ENCODE results near the gene POLR2C.
"Not testable (repeated sequence)": the region's sequence is repeated elsewhere in the genome, so short reads cannot be mapped to it uniquely, and the experiment has no call there.

Gene POLR2C

GRCh38 chr16:57462209-57462977, at the start of gene POLR2C:
TSS of gene POLR2C (plus strand) at chr16:57462679. CDS start at chr16:57462725, 46 bp downstream.
- DNase-seq, result peak; percentile 95

GRCh38 chr16:57413301-57413730, 49.2 kb upstream of the POLR2C start:
- no peak for DNase-seq

GRCh38 chr16:57413733-57414132, 48.7 kb upstream of the POLR2C start:
- DNase-seq, result no peak

GRCh38 chr16:57416084-57416483, 46.4 kb upstream of the POLR2C start:
- no peak for DNase-seq

GRCh38 chr16:57419506-57419905, 43.0 kb upstream of the POLR2C start:
- DNase-seq, result no peak

- no peak for DNase-seq
Measured at GRCh38 chr16:57422026-57422944, 40.2 kb upstream of the POLR2C start.

- no peak for DNase-seq
Measured at GRCh38 chr16:57423152-57423551, 39.3 kb upstream of the POLR2C start.

- DNase-seq, result no peak
Measured at GRCh38 chr16:57424583-57424982, 37.9 kb upstream of the POLR2C start.

- DNase-seq, result no peak
Measured at GRCh38 chr16:57426356-57426755, 36.1 kb upstream of the POLR2C start.

GRCh38 chr16:57427307-57427706, 35.2 kb upstream of the POLR2C start:
- DNase-seq, result no peak

- DNase-seq, result no peak
Measured at GRCh38 chr16:57427824-57428223, 34.7 kb upstream of the POLR2C start.

GRCh38 chr16:57430955-57431354, 31.5 kb upstream of the POLR2C start:
- DNase-seq, result no peak

- DNase-seq, result no peak
Measured at GRCh38 chr16:57432505-57432904, 30.0 kb upstream of the POLR2C start.

GRCh38 chr16:57432989-57433388, 29.5 kb upstream of the POLR2C start:
- no peak for DNase-seq

GRCh38 chr16:57434003-57434402, 28.5 kb upstream of the POLR2C start:
- no peak for DNase-seq

- DNase-seq, result no peak
Measured at GRCh38 chr16:57435838-57436237, 26.6 kb upstream of the POLR2C start.

- DNase-seq, result not testable (repeated sequence)
Measured at GRCh38 chr16:57439947-57440346, 22.5 kb upstream of the POLR2C start.

GRCh38 chr16:57440551-57440950, 21.9 kb upstream of the POLR2C start:
- DNase-seq, result not testable (repeated sequence)

- no peak for DNase-seq
Measured at GRCh38 chr16:57444711-57445110, 17.8 kb upstream of the POLR2C start.

- DNase-seq, result no peak
Measured at GRCh38 chr16:57445510-57445909, 17.0 kb upstream of the POLR2C start.

GRCh38 chr16:57446531-57447185, 15.8 kb upstream of the POLR2C start:
- peak; percentile 22 for DNase-seq

GRCh38 chr16:57447186-57447962, 15.1 kb upstream of the POLR2C start, which contains the start of the genes CIAPIN1 and COQ9:
TSS of gene CIAPIN1 (minus strand) at chr16:57447385. CDS start at chr16:57440928, 6,457 bp downstream.
TSS of gene COQ9 (plus strand) at chr16:57447479. CDS start at chr16:57447506, 27 bp downstream.
- DNase-seq, result peak; percentile 93
